Liver (tissue), 9 donors: ENCODE measurements around the gene PHF2. TPM values are rescaled to one million over a fixed set of nuclear protein-coding genes. Genes with fewer than 3 reads are reported as not detected.

Experiments used
- DNase-seq: peaks from one replicate; pipeline ENCODE4 v3.0.0-alpha.2; 2017; ENCODE audit warnings: low spot score
- H3K27ac ChIP-seq, 2 donors: one replicate each; pipeline ENCODE4 v1.7.0; 2013; ENCODE audit warnings: inconsistent platforms in 2 of 2, low read length in 2 of 2, control low read depth in 1 of 2, low read depth in 1 of 2, mild to moderate bottlenecking in 1 of 2
- H3K27me3 ChIP-seq, 4 donors: one replicate each; pipeline versions ENCODE4 v1.6.1 to v1.7.0; 2013; ENCODE audit warnings: low read length in 3 of 4, inconsistent platforms in 1 of 4, mild to moderate bottlenecking in 1 of 4, moderate library complexity in 1 of 4; ENCODE audit not compliant: control insufficient read depth in 4 of 4, insufficient read depth in 4 of 4
- H3K36me3 ChIP-seq, 4 donors: one replicate each; pipeline versions ENCODE4 v1.6.1 to v1.7.0; 2013; ENCODE audit warnings: low read length in 3 of 4, mild to moderate bottlenecking in 3 of 4, low read depth in 1 of 4, moderate library complexity in 1 of 4; ENCODE audit not compliant: control insufficient read depth in 4 of 4, insufficient read depth in 3 of 4
- H3K4me1 ChIP-seq, 4 donors: one replicate each; pipeline versions ENCODE4 v1.6.1 to v1.7.0; 2013; ENCODE audit warnings: low read length in 3 of 4, mild to moderate bottlenecking in 3 of 4, moderate library complexity in 1 of 4; ENCODE audit not compliant: control insufficient read depth in 4 of 4, insufficient read depth in 4 of 4
- H3K4me3 ChIP-seq, 3 donors: one replicate each; pipeline versions ENCODE4 v1.6.1 to v1.7.0; 2013; ENCODE audit warnings: low read length in 3 of 3, control low read depth in 1 of 3, low read depth in 1 of 3, mild to moderate bottlenecking in 1 of 3
- H3K9ac ChIP-seq, 2 donors: one replicate each; pipeline ENCODE4 v1.7.0; 2013; ENCODE audit warnings: low read length in 2 of 2, mild to moderate bottlenecking in 2 of 2, moderate library complexity in 2 of 2, control low read depth in 1 of 2, low read depth in 1 of 2
- H3K9me3 ChIP-seq, 4 donors: one replicate each; pipeline versions ENCODE4 v1.6.1 to v1.7.0; 2013; ENCODE audit warnings: low read length in 3 of 4; ENCODE audit not compliant: control insufficient read depth in 4 of 4
- ATF3 ChIP-seq: IDR thresholded peaks from 2 replicates; pipeline ENCODE4 v1.6.1; 2016; ENCODE audit warnings: antibody characterized with exemption
- CTCF ChIP-seq: fragments of 150-350 bp; IDR thresholded peaks from 2 replicates; pipeline ENCODE4 v1.5.1; 2017; ENCODE audit warnings: improper control_type of control experiment, low read depth, low read length; ENCODE audit not compliant: missing input control
- EGR1 ChIP-seq, 2 donors: IDR thresholded peaks; 2 replicates each; pipeline ENCODE4 v1.6.1; 2016 to 2018; ENCODE audit warnings: antibody characterized with exemption in 2 of 2, low read depth in 2 of 2
- FOXA1 ChIP-seq: IDR thresholded peaks from 2 replicates; pipeline ENCODE4 v1.6.1; 2016; ENCODE audit warnings: antibody characterized with exemption
- FOXA2 ChIP-seq: IDR thresholded peaks from 2 replicates; pipeline ENCODE4 v1.6.1; 2016; ENCODE audit warnings: antibody characterized with exemption
- HNF4A ChIP-seq, 2 donors: conservative IDR thresholded peaks; 2 replicates each; pipeline ENCODE4 v1.6.1; 2016; ENCODE audit warnings: antibody characterized with exemption in 2 of 2, mild to moderate bottlenecking in 2 of 2
- HNF4G ChIP-seq: IDR thresholded peaks from 2 replicates; pipeline ENCODE4 v1.6.1; 2016; ENCODE audit warnings: antibody characterized with exemption
- JUND ChIP-seq, 2 donors: IDR thresholded peaks; 2 replicates each; pipeline ENCODE4 v1.6.1; 2016; ENCODE audit warnings: antibody characterized with exemption in 2 of 2
- RAD21 ChIP-seq, 2 donors: IDR thresholded peaks; 2 replicates each; pipeline ENCODE4 v1.6.1; 2016; ENCODE audit warnings: antibody characterized with exemption in 2 of 2, mild to moderate bottlenecking in 2 of 2
- RXRA ChIP-seq, 2 donors: IDR thresholded peaks; 2 replicates each; pipeline ENCODE4 v1.6.1; 2017 to 2018; ENCODE audit warnings: antibody characterized with exemption in 2 of 2, mild to moderate bottlenecking in 1 of 2
- SP1 ChIP-seq: IDR thresholded peaks from 2 replicates; pipeline ENCODE4 v1.6.1; 2018; ENCODE audit warnings: antibody characterized with exemption, mild to moderate bottlenecking
- TAF1 ChIP-seq: conservative IDR thresholded peaks from 2 replicates; pipeline ENCODE4 v1.6.1; 2016; ENCODE audit warnings: antibody characterized with exemption, mild to moderate bottlenecking
- YY1 ChIP-seq: IDR thresholded peaks from 2 replicates; pipeline ENCODE4 v1.6.1; 2016; ENCODE audit warnings: antibody characterized with exemption, mild to moderate bottlenecking
- WGBS: extraction: QIAGEN DNeasy Blood & Tissue Kit; methylation state at CpG from one replicate; pipeline ENCODE4 v1.1.7; 2013; 5-methylcytosine and 5-hydroxymethylcytosine counted together
- polyA plus RNA-seq, 2 donors: library from polyadenylated mRNA; stranded (reverse) in 1 of 2; unstranded in 1 of 2; fragments of 200-250 nt in 1 of 2; fragments of >200 nt in 1 of 2; fragmentation: Nextera tagmentation in 1 of 2; extraction: Ambion mirVana in 1 of 2; gene quantifications; one replicate each; pipeline versions ENCODE4 v1.2.1 to v1.2.3, GENCODE V29; 2013 to 2015
- total RNA-seq, 2 donors: library from RNA; depleted of rRNA; stranded (reverse); fragments of >200 nt; gene quantifications; one replicate each; pipeline ENCODE4 v1.2.3, GENCODE V29; 2014
- TF ChIP-seq, protein P1 (sequence below): IDR thresholded peaks from 2 replicates; pipeline ENCODE4 v1.6.1; 2016; ENCODE audit warnings: antibody characterized with exemption
- TF ChIP-seq, protein P2 (sequence below): IDR thresholded peaks from 2 replicates; pipeline ENCODE4 v1.6.1; 2016; ENCODE audit warnings: antibody characterized with exemption, mild to moderate bottlenecking
- donor health status: healthy.
- donor health status: healthy.
- donor health status: healthy.
- donor health status: healthy.
- donor health status: healthy.

Gene PHF2
- total and polyA plus RNA-seq, 4 donors = 2.3 to 8.6 (median 6.7) TPM

DNA sequence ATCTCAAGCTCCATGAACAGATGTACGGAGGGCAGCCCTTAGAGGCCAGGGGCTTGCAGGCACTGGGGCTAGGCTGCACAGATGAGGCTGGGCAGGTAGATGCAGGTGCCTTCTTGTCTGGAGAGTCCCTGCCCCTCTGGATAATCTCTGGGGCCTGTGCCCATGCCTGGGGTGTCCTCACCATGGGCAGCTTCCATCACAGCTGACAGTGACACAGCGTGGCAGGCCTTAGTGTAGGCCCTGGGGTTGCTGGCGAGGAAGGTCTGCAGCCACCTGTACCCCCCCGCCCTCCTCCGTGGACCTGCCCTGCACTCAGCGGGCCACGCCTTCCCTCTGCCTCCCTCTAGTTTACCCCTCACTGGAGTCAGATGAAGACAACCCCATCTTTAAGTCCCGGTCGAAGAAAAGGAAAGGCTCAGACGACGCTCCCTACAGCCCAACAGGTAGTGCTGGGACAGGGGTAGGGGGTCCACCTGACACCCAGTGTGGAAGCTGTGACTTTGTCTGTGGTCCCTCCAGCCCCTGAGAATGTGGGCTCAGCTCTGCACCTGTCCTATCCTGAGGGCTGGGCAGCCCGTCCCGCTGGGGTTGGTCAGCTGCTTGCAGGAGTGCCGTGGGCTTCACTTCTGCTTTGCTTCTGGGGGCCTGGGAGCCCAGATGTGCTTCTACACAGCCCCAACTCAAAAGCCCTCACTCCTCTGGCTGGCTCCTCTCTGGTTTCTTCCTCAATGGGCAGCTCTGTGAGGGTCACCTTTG is 98.4 kb downstream of the PHF2 start:
- TF ChIP-seq, protein P1, sequence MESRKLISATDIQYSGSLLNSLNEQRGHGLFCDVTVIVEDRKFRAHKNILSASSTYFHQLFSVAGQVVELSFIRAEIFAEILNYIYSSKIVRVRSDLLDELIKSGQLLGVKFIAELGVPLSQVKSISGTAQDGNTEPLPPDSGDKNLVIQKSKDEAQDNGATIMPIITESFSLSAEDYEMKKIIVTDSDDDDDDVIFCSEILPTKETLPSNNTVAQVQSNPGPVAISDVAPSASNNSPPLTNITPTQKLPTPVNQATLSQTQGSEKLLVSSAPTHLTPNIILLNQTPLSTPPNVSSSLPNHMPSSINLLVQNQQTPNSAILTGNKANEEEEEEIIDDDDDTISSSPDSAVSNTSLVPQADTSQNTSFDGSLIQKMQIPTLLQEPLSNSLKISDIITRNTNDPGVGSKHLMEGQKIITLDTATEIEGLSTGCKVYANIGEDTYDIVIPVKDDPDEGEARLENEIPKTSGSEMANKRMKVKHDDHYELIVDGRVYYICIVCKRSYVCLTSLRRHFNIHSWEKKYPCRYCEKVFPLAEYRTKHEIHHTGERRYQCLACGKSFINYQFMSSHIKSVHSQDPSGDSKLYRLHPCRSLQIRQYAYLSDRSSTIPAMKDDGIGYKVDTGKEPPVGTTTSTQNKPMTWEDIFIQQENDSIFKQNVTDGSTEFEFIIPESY = no peak
- TF ChIP-seq JUND (IDR thresholded peaks at IDR 0.05) (no peak), YY1 (no peak), CTCF (no peak), HNF4A (conservative IDR thresholded peaks at IDR 0.05) (no peak), EGR1 (IDR thresholded peaks at IDR 0.05; ENCODE audit: low read depth in 2 of 2) (no peak), FOXA1 (no peak), TAF1 (no peak), FOXA2 (no peak), ATF3 (no peak), SP1 (no peak), RXRA (IDR thresholded peaks at IDR 0.05) (no peak)
- TF ChIP-seq, protein P2, sequence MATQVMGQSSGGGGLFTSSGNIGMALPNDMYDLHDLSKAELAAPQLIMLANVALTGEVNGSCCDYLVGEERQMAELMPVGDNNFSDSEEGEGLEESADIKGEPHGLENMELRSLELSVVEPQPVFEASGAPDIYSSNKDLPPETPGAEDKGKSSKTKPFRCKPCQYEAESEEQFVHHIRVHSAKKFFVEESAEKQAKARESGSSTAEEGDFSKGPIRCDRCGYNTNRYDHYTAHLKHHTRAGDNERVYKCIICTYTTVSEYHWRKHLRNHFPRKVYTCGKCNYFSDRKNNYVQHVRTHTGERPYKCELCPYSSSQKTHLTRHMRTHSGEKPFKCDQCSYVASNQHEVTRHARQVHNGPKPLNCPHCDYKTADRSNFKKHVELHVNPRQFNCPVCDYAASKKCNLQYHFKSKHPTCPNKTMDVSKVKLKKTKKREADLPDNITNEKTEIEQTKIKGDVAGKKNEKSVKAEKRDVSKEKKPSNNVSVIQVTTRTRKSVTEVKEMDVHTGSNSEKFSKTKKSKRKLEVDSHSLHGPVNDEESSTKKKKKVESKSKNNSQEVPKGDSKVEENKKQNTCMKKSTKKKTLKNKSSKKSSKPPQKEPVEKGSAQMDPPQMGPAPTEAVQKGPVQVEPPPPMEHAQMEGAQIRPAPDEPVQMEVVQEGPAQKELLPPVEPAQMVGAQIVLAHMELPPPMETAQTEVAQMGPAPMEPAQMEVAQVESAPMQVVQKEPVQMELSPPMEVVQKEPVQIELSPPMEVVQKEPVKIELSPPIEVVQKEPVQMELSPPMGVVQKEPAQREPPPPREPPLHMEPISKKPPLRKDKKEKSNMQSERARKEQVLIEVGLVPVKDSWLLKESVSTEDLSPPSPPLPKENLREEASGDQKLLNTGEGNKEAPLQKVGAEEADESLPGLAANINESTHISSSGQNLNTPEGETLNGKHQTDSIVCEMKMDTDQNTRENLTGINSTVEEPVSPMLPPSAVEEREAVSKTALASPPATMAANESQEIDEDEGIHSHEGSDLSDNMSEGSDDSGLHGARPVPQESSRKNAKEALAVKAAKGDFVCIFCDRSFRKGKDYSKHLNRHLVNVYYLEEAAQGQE = no peak
- no peak overlapping the region for H3K27ac ChIP-seq
- H3K4me3 ChIP-seq = no peak overlapping the region
- no peaks in the 10 kb centered on the region for H3K27me3 ChIP-seq
- no peaks in the 10 kb centered on the region for H3K9me3 ChIP-seq
- peaks cover 9 to 48% (median 16%) of the 10 kb centered on the region in 4 donors for H3K36me3 ChIP-seq
- H3K4me1 ChIP-seq = no peaks in the 10 kb centered on the region
- DNase-seq = no peak
- 95% methylated on average over 14 of the region's 14 CpGs for WGBS
- no peak overlapping the region for H3K9ac ChIP-seq

GRCh38 chr9:93675336-93676150 is 99.2 kb downstream of the PHF2 start:
- Histone ChIP-seq H3K9me3 (no peaks in the 10 kb centered on the region), H3K27me3 (no peaks in the 10 kb centered on the region), H3K36me3 (peaks cover 9 to 48% (median 16%) of the 10 kb centered on the region in 4 donors), H3K4me1 (no peaks in the 10 kb centered on the region), H3K9ac (no peak overlapping the region), H3K4me3 (no peak overlapping the region), H3K27ac (no peak overlapping the region)
- TF ChIP-seq RAD21 (IDR thresholded peaks at IDR 0.05) (no peak), FOXA2 (no peak), RXRA (IDR thresholded peaks at IDR 0.05) (no peak), TAF1 (no peak), EGR1 (IDR thresholded peaks at IDR 0.05; ENCODE audit: low read depth in 2 of 2) (no peak), HNF4G (no peak), FOXA1 (no peak), JUND (IDR thresholded peaks at IDR 0.05) (no peak), YY1 (no peak), CTCF (no peak)
- TF ChIP-seq, protein P2 = no peak
- no peak for DNase-seq
- WGBS = 96% methylated on average over 16 of the region's 16 CpGs
